KOPT-K1 (cell line): ENCODE data around the gene CLEC4G.

Experiments
- H3K27ac ChIP-seq: fragments of 200-600 bp; sonication (generic); 2 replicates; pipeline ENCODE4 v1.5.1; 2016; ENCODE audit warnings: antibody characterized with exemption, mild to moderate bottlenecking, low read depth, low read length; ENCODE audit not compliant: poor library complexity, severe bottlenecking
- H3K36me3 ChIP-seq: fragments of 200-600 bp; sonication (generic); 2 replicates; pipeline ENCODE4 v1.5.1; 2017; ENCODE audit warnings: antibody characterized with exemption, mild to moderate bottlenecking, low read length, moderate library complexity; ENCODE audit not compliant: insufficient read depth
- H3K9me3 ChIP-seq: fragments of 200-600 bp; sonication (generic); 2 replicates; pipeline ENCODE4 v1.5.1; 2017; ENCODE audit warnings: antibody characterized with exemption, low read length, mild to moderate bottlenecking; ENCODE audit not compliant: insufficient read depth, poor library complexity, severe bottlenecking

The CLEC4G gene

GRCh38 chr19:7720351-7720750 lies 11.6 kb downstream of the CLEC4G start:
- Histone ChIP-seq H3K36me3 (no peaks in the 10 kb centered on the region), H3K9me3 (peaks cover 9% of the 10 kb centered on the region), H3K27ac (no peak overlapping the region)

- Histone ChIP-seq H3K36me3 (no peaks in the 10 kb centered on the region), H3K27ac (no peak overlapping the region), H3K9me3 (peaks cover 9% of the 10 kb centered on the region)
These were observed 13.2 kb downstream of the CLEC4G start for GRCh38 chr19:7718668-7719067.

- no peaks in the 10 kb centered on the region for H3K36me3 ChIP-seq
- no peak overlapping the region for H3K27ac ChIP-seq
- peaks cover 9% of the 10 kb centered on the region for H3K9me3 ChIP-seq
These were observed 15.1 kb downstream of the CLEC4G start for GRCh38 chr19:7716762-7717161.

- H3K27ac ChIP-seq, result no peak overlapping the region
These were observed 16.2 kb downstream of the CLEC4G start for GRCh38 chr19:7715671-7716070.

GRCh38 chr19:7710616-7711015 lies 21.3 kb downstream of the CLEC4G start:
- no peak overlapping the region for H3K27ac ChIP-seq
- no peaks in the 10 kb centered on the region for H3K36me3 ChIP-seq
- no peaks in the 10 kb centered on the region for H3K9me3 ChIP-seq

More at GRCh38 chr19:7715671-7716070, 16.2 kb downstream of the CLEC4G start:
- peaks cover 9% of the 10 kb centered on the region for H3K9me3 ChIP-seq
- no peaks in the 10 kb centered on the region for H3K36me3 ChIP-seq

- no peaks in the 10 kb centered on the region for H3K9me3 ChIP-seq
- H3K27ac ChIP-seq, result no peak overlapping the region
- H3K36me3 ChIP-seq, result no peaks in the 10 kb centered on the region
These were observed 21.9 kb downstream of the CLEC4G start for GRCh38 chr19:7709932-7710460.

- no peaks in the 10 kb centered on the region for H3K36me3 ChIP-seq
- H3K27ac ChIP-seq, result no peak overlapping the region
- no peaks in the 10 kb centered on the region for H3K9me3 ChIP-seq
These were observed 24.9 kb downstream of the CLEC4G start for GRCh38 chr19:7706955-7707456.

- Histone ChIP-seq H3K27ac (peak overlapping the region; percentile 31), H3K9me3 (no peaks in the 10 kb centered on the region), H3K36me3 (no peaks in the 10 kb centered on the region)
These were observed 25.5 kb downstream of the CLEC4G start for GRCh38 chr19:7706188-7706954.

- Histone ChIP-seq H3K27ac (peak overlapping the region; percentile 31), H3K36me3 (no peaks in the 10 kb centered on the region), H3K9me3 (no peaks in the 10 kb centered on the region)
These were observed 26.3 kb downstream of the CLEC4G start for GRCh38 chr19:7705387-7706187.

- Histone ChIP-seq H3K36me3 (no peaks in the 10 kb centered on the region), H3K27ac (no peak overlapping the region), H3K9me3 (no peaks in the 10 kb centered on the region)
These were observed 27.4 kb downstream of the CLEC4G start for GRCh38 chr19:7704280-7705060.

GRCh38 chr19:7703332-7703731 lies 28.6 kb downstream of the CLEC4G start:
- Histone ChIP-seq H3K36me3 (no peaks in the 10 kb centered on the region), H3K27ac (no peak overlapping the region), H3K9me3 (no peaks in the 10 kb centered on the region)

- Histone ChIP-seq H3K27ac (no peak within 1 kb of the TSS), H3K36me3 (no peaks in the 10 kb centered on the region), H3K9me3 (no peaks in the 10 kb centered on the region)
These were observed 30.1 kb downstream of the CLEC4G start, which contains the start of gene FCER2 for GRCh38 chr19:7701654-7702457. Gene FCER2 (minus strand): TSS chr19:7702131. CDS start chr19:7699760, 2,371 bp downstream.

- H3K9me3 ChIP-seq, result no peaks in the 10 kb centered on the region
- no peaks in the 10 kb centered on the region for H3K36me3 ChIP-seq
- H3K27ac ChIP-seq, result no peak overlapping the region
These were observed 30.8 kb downstream of the CLEC4G start for GRCh38 chr19:7701049-7701653.
